Fibroblast of skin of right quadriceps (primary cell): ENCODE measurements around the gene MARVELD3.
"Not testable (repeated sequence)": the region's sequence is repeated elsewhere in the genome, so short reads cannot be mapped to it uniquely, and the experiment has no call there.

Experiments
- DNase-seq: peaks from one replicate; pipeline ENCODE4 v3.0.0-alpha.2; 2013

Gene MARVELD3, protein sequence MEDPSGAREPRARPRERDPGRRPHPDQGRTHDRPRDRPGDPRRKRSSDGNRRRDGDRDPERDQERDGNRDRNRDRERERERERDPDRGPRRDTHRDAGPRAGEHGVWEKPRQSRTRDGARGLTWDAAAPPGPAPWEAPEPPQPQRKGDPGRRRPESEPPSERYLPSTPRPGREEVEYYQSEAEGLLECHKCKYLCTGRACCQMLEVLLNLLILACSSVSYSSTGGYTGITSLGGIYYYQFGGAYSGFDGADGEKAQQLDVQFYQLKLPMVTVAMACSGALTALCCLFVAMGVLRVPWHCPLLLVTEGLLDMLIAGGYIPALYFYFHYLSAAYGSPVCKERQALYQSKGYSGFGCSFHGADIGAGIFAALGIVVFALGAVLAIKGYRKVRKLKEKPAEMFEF

DNA sequence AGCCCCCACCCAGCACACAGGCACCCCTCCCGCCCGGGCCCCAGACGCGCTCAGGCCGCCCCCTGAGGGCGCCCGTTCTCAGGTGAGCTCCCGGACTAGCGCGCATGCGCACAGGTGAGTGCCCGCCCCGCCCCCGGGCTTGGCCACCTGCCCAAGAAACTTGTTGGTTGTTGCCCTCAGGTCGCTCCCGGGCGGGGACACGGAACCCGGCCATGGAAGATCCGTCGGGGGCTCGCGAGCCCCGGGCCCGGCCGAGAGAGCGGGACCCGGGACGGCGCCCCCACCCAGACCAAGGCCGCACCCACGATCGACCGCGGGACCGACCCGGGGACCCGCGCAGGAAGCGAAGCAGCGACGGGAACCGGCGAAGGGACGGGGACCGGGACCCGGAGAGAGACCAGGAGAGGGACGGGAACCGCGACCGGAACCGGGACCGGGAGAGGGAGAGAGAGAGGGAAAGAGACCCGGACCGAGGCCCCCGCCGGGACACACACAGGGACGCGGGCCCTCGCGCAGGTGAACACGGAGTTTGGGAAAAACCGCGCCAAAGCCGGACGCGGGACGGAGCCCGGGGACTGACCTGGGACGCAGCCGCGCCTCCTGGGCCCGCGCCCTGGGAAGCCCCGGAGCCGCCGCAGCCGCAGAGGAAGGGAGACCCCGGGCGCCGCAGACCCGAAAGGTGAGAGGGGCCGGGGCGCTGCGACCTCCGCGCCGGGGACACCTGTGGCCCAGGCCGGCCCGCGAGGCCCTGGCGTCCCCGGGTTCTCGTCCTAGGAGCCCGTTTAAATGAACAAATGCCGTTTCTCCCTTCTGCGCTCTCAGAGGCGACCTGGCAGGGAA is at the start of gene MARVELD3:
MARVELD3 (plus strand) TSS at position 167 of the 840 bp plus-strand sequence; CDS start at position 213, 46 bp downstream.
- no peak for DNase-seq

DNA sequence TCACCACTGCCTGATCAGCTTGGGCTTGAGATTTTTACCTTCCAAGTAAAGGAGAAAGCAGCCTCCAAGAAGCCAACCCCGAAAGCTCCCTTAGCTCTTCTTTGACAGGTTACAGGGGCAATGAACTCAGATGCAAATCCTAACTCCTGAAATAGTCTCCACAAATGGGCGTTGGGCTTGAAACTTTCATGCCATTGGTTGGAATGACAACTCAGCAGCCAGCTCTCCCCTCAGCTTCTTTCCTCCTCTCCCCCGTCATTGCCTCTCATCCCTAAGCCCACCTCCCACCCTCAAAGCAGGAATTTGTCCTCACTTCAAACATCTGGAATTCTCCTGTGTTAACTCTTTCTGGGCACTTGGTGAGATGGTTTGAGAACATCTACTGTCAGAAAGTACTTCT is 49.0 kb upstream of the MARVELD3 start, which contains the start of gene TAT:
TAT (minus strand) TSS at position 122 of the 400 bp plus-strand sequence. CDS start 677 bp downstream, outside the sequence.
- no peak for DNase-seq

DNA sequence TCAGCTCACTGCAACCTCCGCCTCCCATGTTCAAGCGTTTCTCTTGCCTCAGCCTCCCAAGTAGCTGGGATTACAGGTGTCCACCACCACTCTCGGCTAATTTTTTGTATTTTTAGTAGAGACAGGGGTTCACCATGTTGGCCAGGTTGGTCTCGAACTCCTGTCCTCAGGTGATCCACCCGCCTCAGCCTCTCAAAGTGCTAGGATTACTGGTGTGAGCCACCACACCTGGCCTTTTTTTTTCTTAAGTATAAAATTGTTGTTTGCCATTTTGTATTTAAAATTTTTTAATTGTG is 43.5 kb upstream of the MARVELD3 start:
- not testable (repeated sequence) for DNase-seq

DNA sequence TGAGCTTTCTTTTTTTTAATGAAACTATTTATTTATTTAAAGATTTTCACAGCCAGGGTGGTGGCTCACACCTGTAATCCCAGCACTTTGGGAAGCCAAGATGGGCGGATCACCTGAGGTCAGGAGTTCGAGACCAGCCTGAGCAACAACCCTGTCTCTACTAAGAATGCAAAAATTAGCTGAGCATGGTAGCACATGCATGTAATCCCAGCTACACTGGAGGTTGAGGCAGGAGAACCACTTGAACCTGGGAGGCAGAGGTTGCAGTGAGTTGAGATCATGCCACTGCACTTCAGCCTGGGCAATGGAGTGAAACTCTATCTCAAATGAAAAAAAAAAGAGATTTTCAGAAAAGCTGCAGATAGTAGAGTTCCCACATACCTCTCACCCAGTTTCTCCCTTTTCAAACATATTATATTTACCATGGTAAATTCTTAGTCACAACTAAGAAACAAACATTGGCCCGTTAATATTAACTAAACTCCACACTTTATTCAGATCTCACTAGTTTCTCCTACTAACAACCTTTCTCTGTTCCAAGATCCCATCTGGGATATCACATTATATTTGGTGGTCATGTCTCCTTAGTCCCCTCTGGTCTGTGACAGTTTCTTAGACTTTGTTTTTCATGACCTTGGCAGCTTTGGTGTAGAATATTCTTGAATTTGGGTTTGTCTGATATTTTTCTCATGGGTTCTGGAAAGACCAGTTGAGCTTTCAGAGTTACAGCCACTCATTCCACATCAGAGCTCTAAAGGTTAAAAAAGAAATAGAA is 41.3 kb upstream of the MARVELD3 start:
- DNase-seq, result no peak

DNA sequence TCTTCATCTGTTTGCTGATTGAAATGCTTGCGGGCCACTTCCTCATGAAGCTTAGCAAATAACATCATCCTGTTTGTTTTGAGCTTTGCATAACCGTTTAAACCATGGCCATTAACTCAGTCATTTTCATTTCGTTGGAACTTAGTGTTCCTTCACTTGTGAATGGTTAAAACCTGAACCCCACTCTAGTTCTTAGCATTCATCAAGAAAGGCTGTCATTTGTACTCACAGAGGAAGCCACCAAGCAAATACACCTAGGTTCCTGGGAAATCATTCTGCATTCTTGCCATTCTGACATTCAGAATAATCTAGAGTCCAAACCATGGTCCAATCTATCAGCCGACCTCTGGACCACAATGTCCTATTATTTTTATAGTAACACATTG is 40.7 kb upstream of the MARVELD3 start:
- DNase-seq, result no peak

DNA sequence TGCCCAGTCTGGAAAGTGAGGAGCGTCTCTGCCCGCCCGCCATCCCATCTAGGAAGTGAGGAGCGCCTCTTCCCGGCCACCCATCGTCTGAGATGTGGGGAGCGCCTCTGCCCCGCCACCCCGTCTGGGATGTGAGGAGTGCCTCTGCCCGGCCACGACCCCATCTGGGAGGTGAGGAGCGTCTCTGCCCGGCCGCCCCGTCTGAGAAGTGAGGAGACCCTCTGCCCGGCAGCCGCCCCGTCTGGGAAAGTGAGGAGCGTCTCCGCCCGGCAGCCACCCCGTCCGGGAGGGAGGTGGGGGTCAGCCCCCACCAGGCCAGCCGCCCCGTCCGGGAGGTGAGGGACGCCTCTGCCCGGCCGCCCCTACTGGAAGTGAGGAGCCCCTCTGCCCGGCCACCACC is 36.6 kb upstream of the MARVELD3 start:
- DNase-seq, result not testable (repeated sequence)

DNA sequence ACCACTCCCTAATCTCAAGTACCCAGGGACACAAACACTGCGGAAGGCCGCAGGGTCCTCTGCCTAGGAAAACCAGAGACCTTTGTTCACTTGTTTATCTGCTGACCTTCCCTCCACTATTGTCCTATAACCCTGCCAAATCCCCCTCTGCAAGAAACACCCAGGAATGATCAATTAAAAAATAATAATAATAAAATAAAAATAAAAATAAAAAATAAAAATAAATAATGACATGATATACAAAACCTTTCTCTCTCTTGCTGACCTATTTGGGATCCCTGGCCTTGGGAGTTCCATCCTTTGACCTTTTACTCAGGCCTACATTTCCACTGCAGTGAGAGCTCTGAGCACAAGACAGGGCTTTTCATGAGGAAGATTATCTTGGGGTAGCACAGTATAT is 35.9 kb upstream of the MARVELD3 start:
- not testable (repeated sequence) for DNase-seq

DNA sequence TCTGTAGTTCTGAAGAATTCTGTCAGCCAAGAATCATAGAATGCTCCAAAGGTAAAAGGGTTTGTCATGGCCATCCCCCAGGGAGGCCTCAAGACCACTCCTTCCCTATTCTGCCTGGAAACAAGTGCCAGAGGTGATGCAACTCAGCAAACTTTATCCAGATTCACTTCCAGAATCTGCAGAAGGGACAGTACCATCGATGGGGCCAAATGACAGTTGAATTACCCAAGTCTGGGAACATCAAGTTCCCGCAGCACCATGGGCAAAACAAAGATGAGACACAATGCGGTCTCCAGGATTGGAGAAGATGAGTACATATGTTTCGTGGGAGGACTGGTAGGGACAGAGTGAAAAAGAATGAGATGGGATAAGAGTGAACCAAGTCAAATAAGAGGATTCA is 35.4 kb upstream of the MARVELD3 start:
- no peak for DNase-seq

DNA sequence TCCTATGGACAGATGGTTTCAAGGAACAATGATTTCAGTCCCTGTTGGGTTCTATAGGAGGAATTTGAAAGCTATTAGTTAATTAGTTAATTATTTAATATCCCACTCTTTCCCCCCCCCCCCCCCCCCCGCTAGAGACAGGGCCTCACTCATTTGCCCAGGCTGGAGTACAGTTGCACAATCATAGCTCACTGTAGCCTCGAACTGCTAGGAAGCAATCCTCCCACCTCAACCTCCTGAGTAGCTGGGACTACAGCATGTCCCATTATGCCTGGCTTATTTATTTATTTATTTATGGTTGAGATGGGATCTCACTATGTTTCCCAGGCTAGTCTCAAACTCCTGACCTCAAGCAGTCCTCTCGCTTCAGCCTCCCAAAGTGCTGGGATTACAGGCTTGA is 34.1 kb upstream of the MARVELD3 start:
- DNase-seq, result no peak

DNA sequence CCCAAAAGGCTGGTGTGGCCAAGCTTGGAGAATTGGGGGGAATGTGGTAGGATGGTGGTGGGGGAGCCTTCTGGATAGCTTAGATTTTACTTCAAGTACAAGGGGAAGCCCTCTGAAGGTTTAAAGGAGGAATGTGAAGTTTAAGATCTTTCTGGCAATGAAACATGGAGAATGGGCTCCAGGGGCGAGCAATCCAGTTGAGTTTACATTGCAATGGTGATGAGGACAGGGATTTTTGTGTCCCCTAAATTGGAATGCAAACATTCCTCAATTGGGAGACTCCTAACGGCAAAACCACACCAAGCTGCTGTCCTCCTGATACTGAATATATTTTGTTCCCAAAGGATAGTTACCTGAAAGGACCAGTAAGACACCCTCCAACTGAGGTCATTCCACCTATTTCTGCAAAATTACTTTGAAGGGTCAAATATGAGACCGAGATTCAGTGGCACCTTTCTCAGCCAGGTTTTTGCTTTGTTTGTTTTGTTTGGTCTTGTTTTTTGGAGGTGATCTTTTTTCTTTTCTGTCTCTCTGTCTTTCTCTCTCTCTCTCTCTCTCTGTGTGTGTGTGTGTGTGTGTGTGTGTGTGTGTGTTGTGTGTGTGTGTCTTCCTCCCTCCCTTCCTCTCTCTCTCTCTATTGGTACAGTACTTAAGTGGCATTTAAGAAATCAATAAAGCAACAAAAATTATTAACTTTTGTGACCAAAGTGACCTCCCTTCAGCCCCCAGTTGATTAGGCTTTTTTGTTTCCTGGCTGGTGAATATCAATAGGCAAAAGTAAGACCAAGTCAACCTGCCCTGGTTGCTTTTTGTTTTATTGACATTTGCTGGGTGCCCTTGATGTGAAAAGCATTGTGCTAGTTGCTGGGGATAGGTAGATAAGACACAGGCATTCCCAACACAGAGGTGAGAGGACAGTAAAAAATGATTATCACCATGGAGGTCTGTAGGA is 32.7 kb upstream of the MARVELD3 start:
- DNase-seq, result no peak

DNA sequence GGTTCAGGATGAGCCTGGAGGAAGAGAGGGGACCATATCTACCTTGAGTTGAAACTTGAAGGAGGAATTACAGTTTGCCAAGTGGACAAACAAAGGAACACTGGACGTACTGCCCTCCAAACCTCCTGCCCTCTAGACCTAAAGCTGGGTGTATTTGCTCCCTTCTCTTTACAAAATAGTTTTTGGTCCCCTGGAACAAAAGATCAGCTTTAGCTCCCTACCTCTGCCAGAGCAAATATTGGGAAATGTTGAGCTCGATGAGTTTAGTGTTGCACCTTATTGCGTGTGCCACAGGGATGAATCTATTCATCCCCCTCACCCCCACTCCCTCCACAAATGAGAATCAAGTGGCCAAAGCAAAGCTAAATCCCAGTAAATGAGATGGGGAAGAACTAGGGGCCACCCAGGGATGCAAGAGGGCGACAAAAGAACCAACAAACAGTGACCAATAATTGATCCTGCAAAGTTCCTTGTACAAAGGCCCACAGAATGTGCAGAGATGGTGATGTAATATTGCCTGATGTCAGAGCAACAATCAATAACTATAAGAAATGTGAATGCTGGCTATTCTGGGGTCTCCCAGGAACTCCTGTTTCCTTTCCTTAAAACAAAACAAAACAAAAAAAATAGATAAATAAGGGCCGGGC is 31.9 kb upstream of the MARVELD3 start:
- DNase-seq, result no peak

DNA sequence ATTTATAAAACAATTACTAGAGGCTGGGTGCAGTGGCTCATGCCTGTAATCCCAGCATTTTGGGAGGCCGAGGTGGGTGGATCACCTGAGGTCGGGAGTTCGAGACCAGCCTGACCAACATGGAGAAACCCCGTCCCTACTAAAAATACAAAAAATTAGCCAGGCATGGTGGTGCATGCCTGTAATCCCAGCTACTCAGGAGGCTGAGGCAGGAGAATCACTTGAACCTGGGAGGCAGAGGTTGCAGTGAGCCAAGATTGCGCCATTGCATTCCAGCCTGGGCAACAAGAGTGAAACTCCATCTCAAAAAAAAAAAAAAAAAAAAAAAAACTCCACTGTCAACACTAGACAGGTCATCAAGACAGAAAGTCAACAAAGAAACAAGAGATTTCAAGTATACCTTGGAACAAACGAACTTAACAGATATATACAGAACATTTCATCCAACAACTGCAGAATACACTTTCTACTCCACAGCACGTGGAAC is 30.6 kb upstream of the MARVELD3 start:
- not testable (repeated sequence) for DNase-seq

DNA sequence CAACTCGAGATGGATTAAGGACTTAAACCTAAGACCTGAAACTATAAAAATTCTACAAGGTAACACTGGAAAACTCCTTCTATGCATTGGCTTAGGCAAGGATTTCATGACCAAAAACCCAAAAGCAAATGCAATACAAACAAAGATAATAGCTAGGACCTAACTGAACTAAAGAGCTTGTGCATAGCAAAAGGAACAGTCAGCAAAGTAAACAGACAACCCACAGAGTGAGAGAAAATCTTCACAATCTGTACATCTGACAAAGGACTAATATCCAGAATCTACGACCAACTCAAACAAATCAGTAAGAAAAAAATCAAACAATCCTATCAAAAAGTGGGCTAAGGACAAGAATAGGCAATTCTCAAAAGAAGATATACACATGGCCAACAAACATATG is 27.6 kb upstream of the MARVELD3 start:
- not testable (repeated sequence) for DNase-seq

DNA sequence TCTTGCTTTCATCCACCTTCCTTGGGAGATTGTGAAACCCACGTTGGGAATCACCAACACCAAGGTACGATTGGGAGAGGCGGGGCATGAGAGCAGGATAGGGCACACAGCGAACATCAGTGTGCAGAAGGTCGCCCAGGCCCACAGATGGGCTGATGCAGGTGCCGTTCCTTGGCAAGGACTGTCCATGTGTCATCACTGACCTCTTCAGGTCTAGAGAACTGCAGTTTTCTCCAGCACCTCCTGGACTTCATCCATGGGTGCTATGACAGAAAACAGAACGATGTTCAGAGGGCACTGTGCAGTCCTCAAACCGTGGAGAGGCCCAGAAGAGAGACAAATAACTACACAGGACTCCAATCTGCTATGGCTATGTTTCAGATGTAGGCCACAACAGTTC is 25.2 kb upstream of the MARVELD3 start:
- DNase-seq, result no peak

DNA sequence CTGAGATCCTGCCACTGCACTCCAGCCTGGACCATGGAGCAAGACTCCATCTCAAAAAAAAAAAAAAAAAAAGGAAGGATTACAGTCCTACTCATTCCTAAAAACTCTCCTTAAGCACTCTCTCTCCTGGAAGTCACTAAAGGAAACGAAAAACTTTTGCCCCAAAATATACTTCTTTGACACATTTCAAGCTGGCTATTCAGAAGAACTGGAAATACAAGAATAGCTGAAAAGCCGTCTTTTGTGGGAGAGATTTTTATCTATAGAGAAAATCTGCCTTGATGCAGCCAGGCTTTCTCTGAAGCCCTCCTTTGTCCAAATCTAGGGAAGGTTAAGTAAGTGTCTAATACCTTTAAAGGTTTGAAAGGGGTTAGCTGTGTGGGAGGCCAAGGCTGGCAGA is 16.9 kb upstream of the MARVELD3 start:
- DNase-seq, result no peak

DNA sequence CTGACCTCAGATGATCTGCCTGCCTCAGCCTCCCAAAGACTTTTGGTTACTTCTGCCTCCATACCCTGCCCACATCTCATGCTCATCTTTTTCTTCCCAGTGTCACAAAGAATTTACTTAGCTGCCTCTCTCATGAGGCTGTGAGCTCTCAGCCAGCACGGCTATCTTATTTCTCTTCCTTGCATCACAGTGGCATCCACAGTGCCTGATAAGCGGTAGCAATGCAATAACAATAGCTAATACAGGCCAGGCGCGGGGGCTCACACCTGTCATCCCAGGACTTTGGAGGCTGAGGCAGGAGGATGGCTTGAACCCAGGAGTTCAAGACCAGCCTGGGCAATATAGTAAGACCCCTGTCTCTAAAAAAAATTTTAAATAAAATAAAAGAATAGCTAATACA is 15.5 kb upstream of the MARVELD3 start:
- DNase-seq, result no peak

DNA sequence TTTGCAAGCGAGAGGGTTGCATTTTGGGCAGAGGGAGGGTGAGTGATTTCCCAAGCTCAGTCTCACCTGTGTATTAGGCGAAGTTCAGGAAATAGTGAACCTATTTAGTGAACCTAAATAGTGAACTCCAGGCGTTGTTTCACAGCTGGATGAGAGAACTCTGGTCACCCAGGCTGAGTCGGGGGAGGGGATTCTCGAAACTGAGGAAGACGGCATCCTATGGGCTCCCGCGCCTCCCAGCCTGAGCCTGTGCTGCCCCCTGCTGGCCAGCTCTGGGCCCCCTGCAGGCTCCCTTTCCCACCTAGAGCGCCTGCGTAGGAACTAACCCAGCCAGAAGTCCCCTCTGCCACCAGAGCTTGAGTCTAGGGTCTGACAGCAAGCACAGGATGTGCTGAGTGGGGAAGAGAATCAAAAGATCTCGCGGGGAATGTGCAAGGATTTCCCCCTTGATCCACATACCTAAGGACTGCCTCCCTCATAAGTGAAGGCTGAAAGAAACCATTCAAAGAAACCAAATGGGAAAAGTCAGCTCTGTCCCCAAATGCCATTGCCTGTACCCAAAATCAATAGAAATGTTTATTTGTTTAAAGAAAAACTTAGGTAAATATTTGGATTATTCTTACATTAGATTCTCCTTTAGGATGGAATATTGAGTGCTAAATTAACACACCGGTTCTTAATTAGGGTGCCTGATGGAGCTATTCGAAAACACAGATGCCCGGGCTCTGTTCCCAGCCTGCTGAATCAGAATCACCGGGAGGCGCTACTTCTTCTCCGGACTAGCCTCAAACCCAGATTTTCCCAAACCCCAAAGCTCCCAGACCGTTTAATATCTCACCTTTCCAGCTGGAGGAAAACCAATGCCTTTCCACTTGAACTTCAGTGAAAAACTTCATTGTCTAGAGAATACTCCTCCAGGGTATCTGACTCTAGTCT is 14.8 kb upstream of the MARVELD3 start:
- DNase-seq, result peak; percentile 53

DNA sequence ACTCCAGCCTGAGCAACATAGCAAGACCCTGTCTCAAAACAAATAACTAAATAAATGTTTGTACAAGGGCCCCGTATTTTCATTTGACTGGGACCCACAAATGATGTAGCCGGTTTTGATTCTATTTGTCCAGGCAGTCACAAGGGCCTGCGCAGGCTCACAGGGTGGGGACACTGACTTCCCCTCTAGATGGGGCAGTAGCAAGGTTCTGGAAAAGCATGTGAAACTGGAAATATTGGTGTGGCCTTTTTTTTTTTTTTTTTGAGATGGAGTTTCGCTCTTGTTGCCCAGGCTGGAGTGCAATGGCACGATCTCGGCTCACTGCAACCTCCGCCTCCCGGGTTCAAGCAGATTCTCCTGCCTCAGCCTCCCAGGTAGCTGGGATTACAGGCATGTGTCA is 11.0 kb upstream of the MARVELD3 start:
- not testable (repeated sequence) for DNase-seq

DNA sequence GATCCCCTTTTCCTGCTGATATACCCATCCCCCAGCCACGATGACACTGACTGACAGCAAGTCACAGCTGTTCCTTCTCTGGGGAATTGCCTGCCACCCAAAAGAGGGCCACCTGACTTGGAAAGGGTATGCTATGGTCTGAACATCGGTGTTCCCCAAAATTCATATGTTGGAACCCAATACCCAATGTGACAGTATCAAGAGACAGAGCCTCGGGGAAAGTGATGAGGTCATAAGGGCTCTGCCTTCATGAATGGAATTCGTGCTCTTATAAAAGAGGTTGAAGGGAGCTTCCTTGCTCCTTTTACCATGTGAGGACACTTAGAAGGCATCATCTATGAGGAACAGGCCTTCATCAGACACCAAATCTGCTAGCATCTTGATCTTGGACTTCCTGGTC is 7.6 kb upstream of the MARVELD3 start:
- no peak for DNase-seq

DNA sequence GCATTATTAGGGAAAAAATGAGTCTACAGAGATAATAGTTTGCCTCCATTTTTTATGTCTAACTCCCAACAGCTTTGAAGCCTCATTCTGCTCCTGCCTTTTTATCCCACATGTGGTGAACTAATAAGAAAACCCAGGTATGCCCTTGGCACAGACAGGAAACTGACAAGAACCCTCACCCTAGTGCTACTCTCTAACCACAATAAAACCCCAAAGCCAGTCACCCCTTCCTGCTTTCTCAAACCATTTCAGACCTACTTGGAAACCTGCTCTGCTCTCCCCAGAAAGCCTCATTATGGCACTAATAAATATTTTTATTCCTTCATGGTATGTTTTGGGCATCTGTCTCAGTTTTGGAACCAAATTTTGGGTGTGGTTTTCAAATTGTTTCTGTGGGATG is 3.9 kb upstream of the MARVELD3 start:
- DNase-seq, result no peak
